Mesodermal cell (in vitro differentiated cells): Measurements from ENCODE around the gene CNDP1.
"Not testable (repeated sequence)": the region's sequence is repeated elsewhere in the genome, so short reads cannot be mapped to it uniquely, and the experiment has no call there.

ENCODE experiments used
- H3K27ac ChIP-seq: 2 replicates; pipeline ENCODE4 v1.7.0; 2013; ENCODE audit warnings: mild to moderate bottlenecking, low read depth, low read length, moderate library complexity; ENCODE audit not compliant: severe bottlenecking
- H3K36me3 ChIP-seq: 2 replicates; pipeline ENCODE4 v1.7.1; 2013; ENCODE audit warnings: mild to moderate bottlenecking, low read length, moderate library complexity; ENCODE audit not compliant: control insufficient read depth, insufficient read depth
- H3K4me1 ChIP-seq: one replicate; pipeline ENCODE4 v1.7.1; 2013; ENCODE audit warnings: mild to moderate bottlenecking, low read length; ENCODE audit not compliant: insufficient read depth, control insufficient read depth, poor library complexity, severe bottlenecking
- H3K4me3 ChIP-seq: 2 replicates; pipeline ENCODE4 v1.7.0; 2013; ENCODE audit warnings: low read length, control low read depth, mild to moderate bottlenecking; ENCODE audit not compliant: insufficient read depth, poor library complexity, severe bottlenecking; ENCODE audit errors: extremely low read depth
- H3K9me3 ChIP-seq: 2 replicates; pipeline ENCODE4 v1.7.1; 2013; ENCODE audit warnings: mild to moderate bottlenecking, low read length, moderate library complexity; ENCODE audit not compliant: control insufficient read depth
- whole genome bisulfite sequencing, 2 experiments: methylation state at CpG; one replicate each; pipeline ENCODE4 v1.1.5; 2013; ENCODE audit warnings: missing lambda C conversion rate in 2 of 2; ENCODE audit not compliant: insufficient coverage in 2 of 2; 5-methylcytosine and 5-hydroxymethylcytosine counted together

CNDP1 gene

GRCh38 chr18:74565164-74565563, 30.9 kb downstream of the CNDP1 start:
- H3K27ac ChIP-seq, H3K4me1 ChIP-seq, H3K4me3 ChIP-seq, H3K36me3 ChIP-seq: not testable (repeated sequence)
- peaks cover 20% of the 10 kb centered on the region for H3K9me3 ChIP-seq
- WGBS, 2 experiments: 100% methylated on average over 1 of the region's 1 CpG; no CpG with 5 or more reads in 1 of the 2 experiments

GRCh38 chr18:74565993-74566392, 31.7 kb downstream of the CNDP1 start:
- H3K4me3 ChIP-seq, H3K36me3 ChIP-seq: not testable (repeated sequence)
- WGBS, 2 experiments: 75 to 88% methylated on average over 2 to 3 of the region's 3 CpGs

GRCh38 chr18:74567822-74568221, 33.5 kb downstream of the CNDP1 start:
- Histone ChIP-seq H3K9me3 (peaks cover 20% of the 10 kb centered on the region), H3K4me1 (no peaks in the 10 kb centered on the region), H3K4me3 (no peak overlapping the region), H3K36me3 (no peaks in the 10 kb centered on the region), H3K27ac (no peak overlapping the region)
- 44 to 90% methylated on average over 3 to 5 of the region's 7 CpGs for WGBS, 2 experiments

More at GRCh38 chr18:74565993-74566392, 31.7 kb downstream of the CNDP1 start:
- not testable (repeated sequence) for H3K27ac ChIP-seq, H3K4me1 ChIP-seq
- peaks cover 20% of the 10 kb centered on the region for H3K9me3 ChIP-seq

- H3K36me3 ChIP-seq: no peaks in the 10 kb centered on the region
- H3K9me3 ChIP-seq: peaks cover 20% of the 10 kb centered on the region
- H3K4me1 ChIP-seq: no peaks in the 10 kb centered on the region
- 91 to 94% methylated on average over 1 to 3 of the region's 4 CpGs for WGBS, 2 experiments
- H3K27ac ChIP-seq: no peak overlapping the region
- H3K4me3 ChIP-seq: no peak overlapping the region
Observed at GRCh38 chr18:74569401-74569800, 35.1 kb downstream of the CNDP1 start.

- 81 to 87% methylated on average over 3 to 4 of the region's 4 CpGs for WGBS, 2 experiments
- Histone ChIP-seq H3K27ac (no peak overlapping the region), H3K36me3 (no peaks in the 10 kb centered on the region), H3K9me3 (peaks cover 19% of the 10 kb centered on the region), H3K4me1 (no peaks in the 10 kb centered on the region), H3K4me3 (no peak overlapping the region)
Observed at GRCh38 chr18:74570266-74570665, 36.0 kb downstream of the CNDP1 start.

GRCh38 chr18:74571895-74572680, 37.8 kb downstream of the CNDP1 start:
- Histone ChIP-seq H3K27ac (no peak overlapping the region), H3K4me3 (no peak overlapping the region)

GRCh38 chr18:74573053-74573452, 38.8 kb downstream of the CNDP1 start:
- Histone ChIP-seq H3K4me3 (no peak overlapping the region), H3K36me3 (no peaks in the 10 kb centered on the region), H3K27ac (no peak overlapping the region), H3K9me3 (no peaks in the 10 kb centered on the region), H3K4me1 (no peaks in the 10 kb centered on the region)

More at GRCh38 chr18:74571895-74572680, 37.8 kb downstream of the CNDP1 start:
- Histone ChIP-seq H3K4me1 (no peaks in the 10 kb centered on the region), H3K9me3 (peaks cover 8% of the 10 kb centered on the region), H3K36me3 (no peaks in the 10 kb centered on the region)
- WGBS, 2 experiments: 84 to 89% methylated on average over 4 to 9 of the region's 12 CpGs

- H3K4me1 ChIP-seq: no peaks in the 10 kb centered on the region
- no peaks in the 10 kb centered on the region for H3K36me3 ChIP-seq
- WGBS, 2 experiments: 87 to 90% methylated on average over 2 of the region's 2 CpGs
- no peaks in the 10 kb centered on the region for H3K9me3 ChIP-seq
- H3K27ac ChIP-seq: no peak overlapping the region
- no peak overlapping the region for H3K4me3 ChIP-seq
Observed at GRCh38 chr18:74574916-74575315, 40.6 kb downstream of the CNDP1 start.

- H3K9me3 ChIP-seq: no peaks in the 10 kb centered on the region
- peaks cover 4% of the 10 kb centered on the region for H3K4me1 ChIP-seq
- 73 to 81% methylated on average over 5 of the region's 5 CpGs for WGBS, 2 experiments
- H3K4me3 ChIP-seq: no peak overlapping the region
- H3K27ac ChIP-seq: no peak overlapping the region
- no peaks in the 10 kb centered on the region for H3K36me3 ChIP-seq
Observed at GRCh38 chr18:74577019-74577418, 42.7 kb downstream of the CNDP1 start.

- Histone ChIP-seq H3K4me1 (peaks cover 4% of the 10 kb centered on the region), H3K4me3 (no peak overlapping the region), H3K9me3 (no peaks in the 10 kb centered on the region), H3K27ac (no peak overlapping the region), H3K36me3 (no peaks in the 10 kb centered on the region)
- 46 to 73% methylated on average over 3 to 5 of the region's 8 CpGs for WGBS, 2 experiments
Observed at GRCh38 chr18:74579496-74580065, 45.3 kb downstream of the CNDP1 start.

- H3K27ac ChIP-seq: no peak overlapping the region
- 72 to 97% methylated on average over 4 to 5 of the region's 6 CpGs for WGBS, 2 experiments
- peaks cover 4% of the 10 kb centered on the region for H3K4me1 ChIP-seq
- no peaks in the 10 kb centered on the region for H3K36me3 ChIP-seq
- no peak overlapping the region for H3K4me3 ChIP-seq
- no peaks in the 10 kb centered on the region for H3K9me3 ChIP-seq
Observed at GRCh38 chr18:74582642-74583041, 48.3 kb downstream of the CNDP1 start.
